ENCODE measurements around the gene TKFC. TPM values are rescaled to one million over a fixed set of nuclear protein-coding genes. Genes with fewer than 3 reads are reported as not detected.

Gene TKFC, protein sequence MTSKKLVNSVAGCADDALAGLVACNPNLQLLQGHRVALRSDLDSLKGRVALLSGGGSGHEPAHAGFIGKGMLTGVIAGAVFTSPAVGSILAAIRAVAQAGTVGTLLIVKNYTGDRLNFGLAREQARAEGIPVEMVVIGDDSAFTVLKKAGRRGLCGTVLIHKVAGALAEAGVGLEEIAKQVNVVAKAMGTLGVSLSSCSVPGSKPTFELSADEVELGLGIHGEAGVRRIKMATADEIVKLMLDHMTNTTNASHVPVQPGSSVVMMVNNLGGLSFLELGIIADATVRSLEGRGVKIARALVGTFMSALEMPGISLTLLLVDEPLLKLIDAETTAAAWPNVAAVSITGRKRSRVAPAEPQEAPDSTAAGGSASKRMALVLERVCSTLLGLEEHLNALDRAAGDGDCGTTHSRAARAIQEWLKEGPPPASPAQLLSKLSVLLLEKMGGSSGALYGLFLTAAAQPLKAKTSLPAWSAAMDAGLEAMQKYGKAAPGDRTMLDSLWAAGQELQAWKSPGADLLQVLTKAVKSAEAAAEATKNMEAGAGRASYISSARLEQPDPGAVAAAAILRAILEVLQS
- 18.8 and 26.5 TPM in 2 replicates for total RNA-seq

DNA sequence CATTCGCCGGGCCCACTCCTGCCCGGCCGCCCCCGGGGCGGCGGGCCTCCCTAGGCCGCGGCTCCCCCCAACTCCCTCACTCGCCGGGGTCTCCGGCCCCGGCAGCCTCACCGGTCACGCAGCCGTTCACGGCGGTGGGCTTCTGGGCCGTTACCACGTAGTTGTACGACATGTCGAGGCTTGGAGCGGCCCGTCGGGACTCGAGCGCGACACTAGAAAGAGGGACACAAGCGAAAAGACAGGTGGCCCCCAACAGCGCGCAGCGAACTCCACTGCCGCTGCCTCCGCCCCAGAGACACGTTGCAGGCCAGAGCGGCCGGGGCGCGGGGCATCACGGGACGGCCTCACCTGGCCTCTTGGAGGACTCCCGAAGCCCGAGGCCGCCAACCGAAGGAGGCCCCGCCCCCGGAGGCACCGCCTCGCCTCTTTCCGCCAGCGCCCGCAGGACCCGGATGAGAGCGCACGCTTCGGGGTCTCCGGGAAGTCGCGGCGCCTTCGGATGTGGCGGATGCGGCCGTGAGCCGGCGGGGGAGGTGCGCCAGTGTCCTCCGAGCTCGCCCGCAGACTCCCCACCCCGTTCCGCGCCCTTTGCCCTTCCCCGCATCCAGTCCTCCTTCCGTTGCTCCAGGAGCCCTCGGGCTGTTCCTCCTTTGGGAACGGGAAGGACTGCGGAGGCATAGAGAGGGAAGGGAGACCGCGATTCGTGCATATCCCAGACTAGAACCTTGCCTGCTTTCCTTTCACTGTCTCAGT is at the start of gene TKFC, which contains the start of gene DDB1:
Gene TKFC (plus strand): TSS at position 432 of the 753 bp plus-strand sequence. CDS start 1,501 bp downstream, outside the sequence.
Gene DDB1 (minus strand): TSS at position 309 of the 753 bp plus-strand sequence. CDS start 137 bp downstream, at position 172.

DNA sequence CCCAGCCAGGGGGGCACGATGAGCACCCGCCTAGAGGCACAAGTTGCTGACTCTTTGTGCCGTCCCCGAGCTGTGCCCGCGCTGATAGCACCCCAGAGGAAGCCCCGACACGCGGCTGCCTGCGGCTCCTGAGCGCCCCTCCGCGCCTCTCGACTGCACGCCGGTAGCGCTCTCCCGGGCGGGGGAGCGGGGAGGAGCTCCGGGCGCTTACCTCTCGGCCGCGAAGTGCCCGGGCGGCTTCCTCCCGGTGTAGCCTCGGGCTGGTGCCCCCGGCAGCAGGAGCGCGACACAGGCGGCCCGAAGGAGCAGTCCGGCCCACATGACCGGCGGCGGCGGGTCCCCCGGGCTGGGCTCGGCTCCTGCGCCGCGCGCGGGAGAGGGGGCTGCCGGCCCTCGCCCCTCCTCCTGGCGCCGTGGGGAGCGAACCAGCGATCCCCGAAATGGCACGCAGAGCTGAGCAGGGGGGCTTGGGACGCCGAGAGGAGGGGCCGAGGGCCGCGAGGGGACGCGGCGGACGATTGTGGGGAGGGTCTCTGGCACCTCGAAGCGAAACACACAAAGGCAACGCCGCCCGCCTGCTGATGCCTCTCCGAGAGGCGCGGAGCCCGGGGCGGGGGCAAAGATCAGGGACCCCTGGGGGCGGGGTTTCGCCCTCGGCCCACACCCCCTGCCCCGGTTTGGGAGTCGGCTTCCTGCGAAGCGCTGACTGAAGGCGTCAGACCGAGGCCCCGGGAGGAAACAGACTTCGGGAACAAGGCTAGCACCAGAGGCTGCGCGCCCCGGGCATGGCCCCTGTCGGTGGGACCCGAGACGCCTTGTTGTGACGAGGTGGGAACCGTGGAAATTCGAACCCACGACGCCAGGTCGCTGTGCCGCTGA is 38.1 kb upstream of the TKFC start, which contains the start of gene VWCE:
Gene VWCE (minus strand): TSS at position 600 of the 879 bp plus-strand sequence. CDS start 279 bp downstream, at position 321.

DNA sequence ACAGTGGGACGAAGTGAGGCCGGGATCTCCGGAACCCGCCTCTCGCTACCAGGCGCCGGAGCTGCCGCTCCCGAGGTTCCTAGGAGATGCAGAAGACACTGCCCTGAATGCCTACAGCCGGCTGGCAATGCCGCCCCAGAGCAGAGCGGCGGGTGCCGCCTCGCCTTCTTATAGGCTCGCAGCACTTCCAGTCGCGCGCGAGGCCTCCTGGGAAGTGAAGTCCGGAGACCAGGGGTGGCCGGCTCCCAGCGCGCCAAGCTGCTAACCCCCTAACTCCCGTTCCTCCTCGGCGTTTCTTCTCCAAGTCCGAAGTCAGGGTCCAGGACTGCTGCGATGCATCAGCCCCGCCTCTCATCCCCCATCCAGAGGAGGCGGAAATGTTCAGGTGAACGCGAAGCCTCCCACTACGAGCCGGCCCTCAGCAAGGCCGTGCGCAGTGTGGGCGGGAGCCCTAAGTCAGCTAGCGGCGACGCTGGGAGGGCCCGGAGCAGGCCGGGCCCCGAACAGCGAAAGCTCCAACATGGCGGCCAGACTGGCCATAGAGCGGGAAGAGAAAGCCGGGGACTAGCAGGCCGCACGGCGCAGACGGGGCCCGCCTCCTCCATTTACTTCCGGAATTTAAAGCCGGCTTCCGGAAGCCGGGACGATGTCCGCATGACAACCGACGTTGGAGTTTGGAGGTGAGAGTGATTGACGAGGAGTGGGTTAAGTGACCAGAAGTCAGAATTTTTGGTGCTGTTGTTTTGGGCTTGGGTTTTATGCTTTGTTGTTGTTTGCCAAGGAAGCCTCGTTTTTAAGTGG is 28.9 kb downstream of the TKFC start, which contains the start of the genes CYB561A3 and TMEM138:
Gene CYB561A3 (minus strand): TSS at position 142 of the 801 bp plus-strand sequence. CDS start 5,169 bp downstream, outside the sequence.
Gene TMEM138 (plus strand): TSS at position 634 of the 801 bp plus-strand sequence. CDS start 2,017 bp downstream, outside the sequence.

Other genes with a start within 250 kb of the TKFC start
- not detected in 2 replicates for gene CD5, start 230.7 kb upstream of the TKFC start, total RNA-seq
- 9.6 and 11.5 TPM in 2 replicates for gene VPS37C, start 171.8 kb upstream of the TKFC start, total RNA-seq
- not detected in 2 replicates for gene PGA3, start 129.7 kb upstream of the TKFC start, total RNA-seq
- not detected in 2 replicates for gene PGA4, start 110.9 kb upstream of the TKFC start, total RNA-seq
- not detected in 2 replicates for gene PGA5, start 92.1 kb upstream of the TKFC start, total RNA-seq
- 0.11 and 0.62 TPM in 2 replicates for gene VWCE, start 37.9 kb upstream of the TKFC start, total RNA-seq
- 353 and 373 TPM in 2 replicates for gene DDB1, start 123 bp upstream of the TKFC start, total RNA-seq
- 33.6 and 43.5 TPM in 2 replicates for gene CYB561A3, start 28.7 kb downstream of the TKFC start, total RNA-seq
- gene TMEM138, start 29.1 kb downstream of the TKFC start, total RNA-seq = 15.4 and 19.0 TPM in 2 replicates
- 8.3 and 8.5 TPM in 2 replicates for gene TMEM216, start 59.4 kb downstream of the TKFC start, total RNA-seq
- 15.4 and 16.6 TPM in 2 replicates for gene CPSF7, start 96.7 kb downstream of the TKFC start, total RNA-seq
- 33.8 and 35.1 TPM in 2 replicates for gene SDHAF2, start 96.9 kb downstream of the TKFC start, total RNA-seq
- gene LRRC10B, start 175.5 kb downstream of the TKFC start, total RNA-seq = 0.22 TPM in 1 of 2 replicates, not detected in the other
- 31.4 and 43.6 TPM in 2 replicates for gene SYT7, start 247.8 kb downstream of the TKFC start, total RNA-seq

Measured in uterine smooth muscle cell (primary cell).